Right lobe of liver (tissue), 4 donors: Measurements from ENCODE around the gene UMPS.
"Not testable (repeated sequence)": the region's sequence is repeated elsewhere in the genome, so short reads cannot be mapped to it uniquely, and the experiment has no call there.

Experiments
- POLR2A ChIP-seq: fragments of 450-650 bp; IDR thresholded peaks from one replicate; pipeline ENCODE4 v1.6.1; 2017; ENCODE audit warnings: antibody characterized with exemption, mild to moderate bottlenecking
- TF ChIP-seq, protein P1 (sequence below), 4 donors: fragments of 200-600 bp in 3 of 4; fragments of 450-650 bp in 1 of 4; IDR thresholded peaks; one replicate each; pipeline versions ENCODE4 v1.5.1 to v1.8.0; 2016 to 2022; ENCODE audit warnings: antibody characterized with exemption in 4 of 4, mild to moderate bottlenecking in 2 of 4
- donor health status: DM: no; HTN: no; CAD: no.
- donor health status: DM: no; HTN: no; CAD: no.
- donor health status: DM: no; HTN: yes; CAD: no.

GRCh38 chr3:124789103-124789502 lies 58.9 kb downstream of the UMPS start:
- not testable (repeated sequence) for TF ChIP-seq POLR2A
- TF ChIP-seq, protein P1, sequence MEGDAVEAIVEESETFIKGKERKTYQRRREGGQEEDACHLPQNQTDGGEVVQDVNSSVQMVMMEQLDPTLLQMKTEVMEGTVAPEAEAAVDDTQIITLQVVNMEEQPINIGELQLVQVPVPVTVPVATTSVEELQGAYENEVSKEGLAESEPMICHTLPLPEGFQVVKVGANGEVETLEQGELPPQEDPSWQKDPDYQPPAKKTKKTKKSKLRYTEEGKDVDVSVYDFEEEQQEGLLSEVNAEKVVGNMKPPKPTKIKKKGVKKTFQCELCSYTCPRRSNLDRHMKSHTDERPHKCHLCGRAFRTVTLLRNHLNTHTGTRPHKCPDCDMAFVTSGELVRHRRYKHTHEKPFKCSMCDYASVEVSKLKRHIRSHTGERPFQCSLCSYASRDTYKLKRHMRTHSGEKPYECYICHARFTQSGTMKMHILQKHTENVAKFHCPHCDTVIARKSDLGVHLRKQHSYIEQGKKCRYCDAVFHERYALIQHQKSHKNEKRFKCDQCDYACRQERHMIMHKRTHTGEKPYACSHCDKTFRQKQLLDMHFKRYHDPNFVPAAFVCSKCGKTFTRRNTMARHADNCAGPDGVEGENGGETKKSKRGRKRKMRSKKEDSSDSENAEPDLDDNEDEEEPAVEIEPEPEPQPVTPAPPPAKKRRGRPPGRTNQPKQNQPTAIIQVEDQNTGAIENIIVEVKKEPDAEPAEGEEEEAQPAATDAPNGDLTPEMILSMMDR (IDR thresholded peaks at IDR 0.05) = not testable (repeated sequence)
